Omental fat pad (tissue), 4 donors: ENCODE measurements around the gene HAO1. TPM values are rescaled to one million over a fixed set of nuclear protein-coding genes. Genes with fewer than 3 reads are reported as not detected.

Source experiments
- ATAC-seq: fragments of 150-250 bp; one replicate; pipeline ENCODE4 v1.9.1; 2016; ENCODE audit warnings: mild to moderate bottlenecking, moderate library complexity; ENCODE audit not compliant: low FRiP score
- DNase-seq: peaks from one replicate; pipeline ENCODE4 v3.0.0-alpha.2; 2019; ENCODE audit warnings: low spot score
- CTCF ChIP-seq, 3 donors: fragments of 450-650 bp; IDR thresholded peaks; one replicate each; pipeline ENCODE4 v1.5.1; 2016 to 2017; ENCODE audit warnings: antibody characterized with exemption in 3 of 3, mild to moderate bottlenecking in 3 of 3, moderate library complexity in 2 of 3
- total RNA-seq, 4 donors: library from RNA; depleted of rRNA; stranded (reverse); fragments of >200 nt; gene quantifications; one replicate each; pipeline ENCODE4 v1.1.0, GENCODE V29; 2016

HAO1 gene
- total RNA-seq, 4 donors from 2014 or later, result not detected

- no peak for TF ChIP-seq CTCF (IDR thresholded peaks at IDR 0.05)
- DNase-seq (no peak), ATAC-seq (no peak)
Observed at GRCh38 chr20:7977709-7978108, 37.5 kb upstream of the HAO1 start.

- TF ChIP-seq CTCF (IDR thresholded peaks at IDR 0.05), result no peak
- DNase-seq (no peak), ATAC-seq (no peak)
Observed at GRCh38 chr20:7975851-7976414, 35.7 kb upstream of the HAO1 start.

- no peak for ATAC-seq
- TF ChIP-seq CTCF (IDR thresholded peaks at IDR 0.05), result no peak
- no peak for DNase-seq
Observed at GRCh38 chr20:7974785-7975435, 34.7 kb upstream of the HAO1 start.

GRCh38 chr20:7971536-7972280 lies 31.4 kb upstream of the HAO1 start:
- DNase-seq (no peak), ATAC-seq (no peak)
- TF ChIP-seq CTCF (IDR thresholded peaks at IDR 0.05), result no peak

GRCh38 chr20:7967199-7967844 lies 27.1 kb upstream of the HAO1 start:
- no peak for TF ChIP-seq CTCF (IDR thresholded peaks at IDR 0.05)
- DNase-seq (no peak), ATAC-seq (peak; percentile 84)

- TF ChIP-seq CTCF (IDR thresholded peaks at IDR 0.05), result no peak
- ATAC-seq (no peak), DNase-seq (no peak)
Observed at GRCh38 chr20:7966176-7966575, 25.9 kb upstream of the HAO1 start.
